Suprapubic skin (tissue), 4 donors: ENCODE results near the gene MPV17L.

Experiments used
- EP300 ChIP-seq: sonication (generic); formaldehyde crosslinking; IDR thresholded peaks from one replicate; pipeline ENCODE4 v1.6.1; 2017; ENCODE audit warnings: antibody characterized with exemption
- POLR2A ChIP-seq, 2 donors: fragments of 450-650 bp; IDR thresholded peaks; one replicate each; pipeline ENCODE4 v1.6.1; 2017; ENCODE audit warnings: antibody characterized with exemption in 2 of 2, mild to moderate bottlenecking in 2 of 2, moderate library complexity in 2 of 2
- POLR2AphosphoS5 ChIP-seq, 3 donors: sonication (generic); formaldehyde crosslinking; IDR thresholded peaks; one replicate each; pipeline ENCODE4 v1.6.1; 2017; ENCODE audit warnings: antibody characterized with exemption in 3 of 3
- TF ChIP-seq, protein P1 (sequence below), 2 donors: fragments of 200-600 bp in 1 of 2; fragments of 450-650 bp in 1 of 2; sonication (generic) in 1 of 2; IDR thresholded peaks; one replicate each; pipeline ENCODE4 v1.5.1; 2016 to 2019; ENCODE audit warnings: antibody characterized with exemption in 2 of 2, mild to moderate bottlenecking in 1 of 2, moderate library complexity in 1 of 2

DNA sequence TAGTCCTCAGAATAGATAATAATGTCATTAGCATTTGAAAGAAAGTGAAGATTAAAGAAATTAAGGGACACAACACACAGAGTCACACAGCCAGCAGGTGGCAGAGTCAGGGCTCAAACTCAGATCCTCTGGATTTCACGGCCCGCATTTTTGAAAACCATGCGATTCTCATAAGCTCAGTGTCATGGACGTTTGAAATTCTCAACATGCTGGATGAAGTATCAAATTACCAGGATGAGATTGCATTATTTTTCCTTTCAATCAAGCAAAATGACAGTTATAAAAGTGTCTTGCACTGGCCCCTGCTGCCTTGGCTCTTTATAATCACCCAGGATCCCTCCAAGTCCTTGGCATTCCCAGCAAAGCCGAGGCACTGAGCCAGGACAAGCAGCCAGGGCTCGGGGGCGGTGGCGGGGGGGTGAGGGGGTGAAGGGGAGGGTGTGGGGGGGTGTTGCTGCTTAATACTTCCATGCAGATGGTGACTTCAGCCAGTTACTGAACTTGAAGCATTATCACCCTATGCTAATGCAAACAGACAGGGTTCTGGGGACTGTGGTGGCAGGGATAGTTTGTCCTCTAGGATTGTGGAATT lies 32.2 kb downstream of the MPV17L start:
- TF ChIP-seq, protein P1, sequence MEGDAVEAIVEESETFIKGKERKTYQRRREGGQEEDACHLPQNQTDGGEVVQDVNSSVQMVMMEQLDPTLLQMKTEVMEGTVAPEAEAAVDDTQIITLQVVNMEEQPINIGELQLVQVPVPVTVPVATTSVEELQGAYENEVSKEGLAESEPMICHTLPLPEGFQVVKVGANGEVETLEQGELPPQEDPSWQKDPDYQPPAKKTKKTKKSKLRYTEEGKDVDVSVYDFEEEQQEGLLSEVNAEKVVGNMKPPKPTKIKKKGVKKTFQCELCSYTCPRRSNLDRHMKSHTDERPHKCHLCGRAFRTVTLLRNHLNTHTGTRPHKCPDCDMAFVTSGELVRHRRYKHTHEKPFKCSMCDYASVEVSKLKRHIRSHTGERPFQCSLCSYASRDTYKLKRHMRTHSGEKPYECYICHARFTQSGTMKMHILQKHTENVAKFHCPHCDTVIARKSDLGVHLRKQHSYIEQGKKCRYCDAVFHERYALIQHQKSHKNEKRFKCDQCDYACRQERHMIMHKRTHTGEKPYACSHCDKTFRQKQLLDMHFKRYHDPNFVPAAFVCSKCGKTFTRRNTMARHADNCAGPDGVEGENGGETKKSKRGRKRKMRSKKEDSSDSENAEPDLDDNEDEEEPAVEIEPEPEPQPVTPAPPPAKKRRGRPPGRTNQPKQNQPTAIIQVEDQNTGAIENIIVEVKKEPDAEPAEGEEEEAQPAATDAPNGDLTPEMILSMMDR (IDR thresholded peaks at IDR 0.05), result peak; percentile 47 to 49
- TF ChIP-seq POLR2AphosphoS5 (IDR thresholded peaks at IDR 0.05) (no peak), EP300 (no peak), POLR2A (IDR thresholded peaks at IDR 0.05) (no peak)
